ENCODE measurements around the gene EFNA1.
"Not testable (repeated sequence)": the region's sequence is repeated elsewhere in the genome, so short reads cannot be mapped to it uniquely, and the experiment has no call there.

The EFNA1 gene

GRCh38 chr1:155110381-155110780 lies 17.3 kb upstream of the EFNA1 start:
- no peaks in the 10 kb centered on the region for H3K27me3 ChIP-seq (ENCODE audit: control insufficient read depth in 5 of 5, insufficient read depth in 4 of 5, low read length in 5 of 5)
- peaks cover 5 to 9% (median 7%) of the 10 kb centered on the region in 5 donors for H3K4me1 ChIP-seq (ENCODE audit: control insufficient read depth in 5 of 5, insufficient read depth in 5 of 5, low read length in 5 of 5)
- H3K9ac ChIP-seq (ENCODE audit: low read length in 5 of 5), result no peak overlapping the region
- H3K27ac ChIP-seq (ENCODE audit: low read depth, low read length), result no peak overlapping the region
- H3K36me3 ChIP-seq (ENCODE audit: control insufficient read depth in 5 of 5, insufficient read depth in 5 of 5, low read length in 5 of 5), result no peaks in the 10 kb centered on the region
- H3K4me3 ChIP-seq (ENCODE audit: low read depth in 1 of 5, low read length in 5 of 5), result no peak overlapping the region
- no peaks in the 10 kb centered on the region for H3K9me3 ChIP-seq (ENCODE audit: control insufficient read depth in 5 of 5, low read length in 5 of 5)

DNA sequence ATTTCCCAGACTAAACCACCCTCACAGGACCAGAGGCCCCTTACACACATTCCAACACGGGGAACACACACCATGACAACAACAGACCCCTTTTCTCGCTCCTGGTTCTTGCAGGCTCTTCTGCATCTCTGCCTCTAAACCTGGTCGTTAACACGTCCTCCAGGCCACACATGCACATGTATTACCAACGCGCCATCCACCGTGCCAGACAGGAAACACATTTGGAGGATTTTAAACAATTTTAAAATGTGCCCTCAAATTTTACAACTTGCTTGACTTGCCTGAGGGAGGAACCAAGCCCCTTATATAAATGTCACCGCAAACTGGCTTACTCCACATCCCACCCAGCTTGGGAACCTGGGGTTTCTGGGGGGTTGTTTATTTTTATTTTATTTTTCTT lies 16.9 kb upstream of the EFNA1 start:
- Histone ChIP-seq H3K9me3 (ENCODE audit: control insufficient read depth in 5 of 5, low read length in 5 of 5) (no peaks in the 10 kb centered on the region), H3K4me1 (ENCODE audit: control insufficient read depth in 5 of 5, insufficient read depth in 5 of 5, low read length in 5 of 5) (peaks cover under 1 to 4% (median 3%) of the 10 kb centered on the region in 5 donors), H3K27ac (ENCODE audit: low read depth, low read length) (no peak overlapping the region), H3K4me3 (ENCODE audit: low read depth in 1 of 5, low read length in 5 of 5) (no peak overlapping the region), H3K36me3 (ENCODE audit: control insufficient read depth in 5 of 5, insufficient read depth in 5 of 5, low read length in 5 of 5) (no peaks in the 10 kb centered on the region), H3K27me3 (ENCODE audit: control insufficient read depth in 5 of 5, insufficient read depth in 4 of 5, low read length in 5 of 5) (no peaks in the 10 kb centered on the region), H3K9ac (ENCODE audit: low read length in 5 of 5) (no peak overlapping the region)

GRCh38 chr1:155113450-155113980 lies 14.2 kb upstream of the EFNA1 start:
- no peaks in the 10 kb centered on the region for H3K9me3 ChIP-seq (ENCODE audit: control insufficient read depth in 5 of 5, low read length in 5 of 5)
- H3K27me3 ChIP-seq (ENCODE audit: control insufficient read depth in 5 of 5, insufficient read depth in 4 of 5, low read length in 5 of 5), result peaks cover 0 to 7% (median 3%) of the 10 kb centered on the region in 5 donors
- H3K36me3 ChIP-seq (ENCODE audit: control insufficient read depth in 5 of 5, insufficient read depth in 5 of 5, low read length in 5 of 5), result no peaks in the 10 kb centered on the region
- no peak overlapping the region for H3K27ac ChIP-seq (ENCODE audit: low read depth, low read length)
- H3K9ac ChIP-seq (ENCODE audit: low read length in 5 of 5), result no peak overlapping the region
- no peak overlapping the region for H3K4me3 ChIP-seq (ENCODE audit: low read depth in 1 of 5, low read length in 5 of 5)
- H3K4me1 ChIP-seq (ENCODE audit: control insufficient read depth in 5 of 5, insufficient read depth in 5 of 5, low read length in 5 of 5), result no peaks in the 10 kb centered on the region

- no peaks in the 10 kb centered on the region for H3K9me3 ChIP-seq (ENCODE audit: control insufficient read depth in 5 of 5, low read length in 5 of 5)
- no peaks in the 10 kb centered on the region for H3K4me1 ChIP-seq (ENCODE audit: control insufficient read depth in 5 of 5, insufficient read depth in 5 of 5, low read length in 5 of 5)
- no peaks in the 10 kb centered on the region for H3K36me3 ChIP-seq (ENCODE audit: control insufficient read depth in 5 of 5, insufficient read depth in 5 of 5, low read length in 5 of 5)
- H3K9ac ChIP-seq (ENCODE audit: low read length in 5 of 5), result no peak overlapping the region
- no peak overlapping the region for H3K27ac ChIP-seq (ENCODE audit: low read depth, low read length)
- no peak overlapping the region for H3K4me3 ChIP-seq (ENCODE audit: low read depth in 1 of 5, low read length in 5 of 5)
- H3K27me3 ChIP-seq (ENCODE audit: control insufficient read depth in 5 of 5, insufficient read depth in 4 of 5, low read length in 5 of 5), result peaks cover 0 to 7% (median 3%) of the 10 kb centered on the region in 5 donors
Measured at GRCh38 chr1:155116113-155116764, 11.4 kb upstream of the EFNA1 start.

DNA sequence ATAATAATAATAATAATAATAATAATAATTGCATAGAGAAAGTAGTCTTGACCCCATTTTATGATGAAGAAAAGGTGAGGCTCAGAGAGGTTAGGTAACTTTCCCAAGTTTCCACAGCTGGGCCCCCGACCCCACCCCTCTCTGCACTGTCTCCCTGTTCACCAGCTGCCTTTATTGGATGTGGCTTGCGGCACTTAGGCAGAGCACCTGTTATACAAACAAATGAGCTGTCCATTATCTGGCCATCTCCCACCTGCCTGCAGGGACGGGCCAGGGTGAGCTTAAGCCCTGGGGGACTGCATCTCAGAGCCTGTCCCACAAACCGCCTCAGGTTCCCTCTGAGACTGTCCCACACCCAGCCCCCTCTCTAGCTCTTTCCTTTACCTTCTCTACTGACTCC lies 10.1 kb upstream of the EFNA1 start:
- H3K9me3 ChIP-seq (ENCODE audit: control insufficient read depth in 5 of 5, low read length in 5 of 5), result no peaks in the 10 kb centered on the region
- peaks cover 0 to 7% (median 3%) of the 10 kb centered on the region in 5 donors for H3K27me3 ChIP-seq (ENCODE audit: control insufficient read depth in 5 of 5, insufficient read depth in 4 of 5, low read length in 5 of 5)
- H3K4me3 ChIP-seq (ENCODE audit: low read depth in 1 of 5, low read length in 5 of 5), result no peak overlapping the region
- H3K36me3 ChIP-seq (ENCODE audit: control insufficient read depth in 5 of 5, insufficient read depth in 5 of 5, low read length in 5 of 5), result no peaks in the 10 kb centered on the region
- H3K9ac ChIP-seq (ENCODE audit: low read length in 5 of 5), result no peak overlapping the region
- no peaks in the 10 kb centered on the region for H3K4me1 ChIP-seq (ENCODE audit: control insufficient read depth in 5 of 5, insufficient read depth in 5 of 5, low read length in 5 of 5)
- H3K27ac ChIP-seq (ENCODE audit: low read depth, low read length), result no peak overlapping the region

DNA sequence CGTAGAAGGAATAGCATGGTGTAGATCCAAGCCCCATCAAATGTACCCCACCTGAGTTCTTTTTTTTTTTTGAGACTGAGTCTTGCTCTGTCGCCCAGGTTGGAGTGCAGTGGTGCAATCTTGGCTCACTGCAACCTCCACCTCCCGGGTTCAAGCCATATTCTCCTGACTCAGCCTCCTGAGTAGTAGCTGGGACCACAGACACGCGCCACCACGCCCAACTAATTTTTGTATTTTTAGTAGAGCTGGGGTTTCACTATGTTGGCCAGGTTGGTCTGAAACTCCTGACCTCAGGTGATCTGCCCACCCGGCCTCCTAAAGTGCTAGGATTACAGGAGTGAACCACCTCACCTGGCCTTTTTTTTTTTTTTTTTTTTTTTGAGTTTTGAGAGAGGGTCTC lies 9.6 kb upstream of the EFNA1 start:
- H3K27me3 ChIP-seq (ENCODE audit: control insufficient read depth in 5 of 5, insufficient read depth in 4 of 5, low read length in 5 of 5); H3K4me3 ChIP-seq (ENCODE audit: low read depth in 1 of 5, low read length in 5 of 5): not testable (repeated sequence)

DNA sequence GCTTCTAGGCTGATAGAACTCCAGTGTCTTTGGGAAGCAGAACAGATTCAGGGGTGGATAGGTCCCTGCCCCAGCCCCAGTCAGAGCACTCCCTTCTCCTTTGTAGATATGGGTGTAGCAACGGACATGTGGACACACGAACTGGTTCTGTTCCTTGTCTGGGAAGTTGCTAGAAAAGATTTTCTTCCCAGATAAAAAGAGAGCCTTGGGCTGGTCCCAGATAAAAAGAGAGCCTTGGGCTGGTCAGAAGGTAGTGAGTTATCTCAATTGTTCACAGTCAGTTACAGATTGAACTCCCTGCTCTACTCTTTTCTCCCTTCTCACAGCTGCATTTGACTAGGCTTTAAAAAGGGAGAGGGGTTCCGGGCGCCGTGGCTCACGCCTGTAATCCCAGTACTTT lies 7.4 kb upstream of the EFNA1 start:
- H3K4me3 ChIP-seq (ENCODE audit: low read depth in 1 of 5, low read length in 5 of 5), result no peak overlapping the region
- H3K4me1 ChIP-seq (ENCODE audit: control insufficient read depth in 5 of 5, insufficient read depth in 5 of 5, low read length in 5 of 5), result peaks cover 0 to 14% (median 0%) of the 10 kb centered on the region in 5 donors
- no peak overlapping the region for H3K27ac ChIP-seq (ENCODE audit: low read depth, low read length)
- no peak overlapping the region for H3K9ac ChIP-seq (ENCODE audit: low read length in 5 of 5)
- no peaks in the 10 kb centered on the region for H3K9me3 ChIP-seq (ENCODE audit: control insufficient read depth in 5 of 5, low read length in 5 of 5)
- no peaks in the 10 kb centered on the region for H3K36me3 ChIP-seq (ENCODE audit: control insufficient read depth in 5 of 5, insufficient read depth in 5 of 5, low read length in 5 of 5)
- peaks cover 0 to 7% (median 3%) of the 10 kb centered on the region in 5 donors for H3K27me3 ChIP-seq (ENCODE audit: control insufficient read depth in 5 of 5, insufficient read depth in 4 of 5, low read length in 5 of 5)

More for the DNA sequence above, 9.6 kb upstream of the EFNA1 start:
- not testable (repeated sequence) for H3K36me3 ChIP-seq (ENCODE audit: control insufficient read depth in 5 of 5, insufficient read depth in 5 of 5, low read length in 5 of 5); H3K9ac ChIP-seq (ENCODE audit: low read length in 5 of 5); H3K4me1 ChIP-seq (ENCODE audit: control insufficient read depth in 5 of 5, insufficient read depth in 5 of 5, low read length in 5 of 5); H3K9me3 ChIP-seq (ENCODE audit: control insufficient read depth in 5 of 5, low read length in 5 of 5); H3K27ac ChIP-seq (ENCODE audit: low read depth, low read length)

GRCh38 chr1:155121249-155121648 lies 6.4 kb upstream of the EFNA1 start:
- H3K27ac ChIP-seq (ENCODE audit: low read depth, low read length), result no peak overlapping the region
- peaks cover 0 to 24% (median 7%) of the 10 kb centered on the region in 5 donors for H3K4me1 ChIP-seq (ENCODE audit: control insufficient read depth in 5 of 5, insufficient read depth in 5 of 5, low read length in 5 of 5)
- H3K36me3 ChIP-seq (ENCODE audit: control insufficient read depth in 5 of 5, insufficient read depth in 5 of 5, low read length in 5 of 5), result no peaks in the 10 kb centered on the region
- no peak overlapping the region for H3K4me3 ChIP-seq (ENCODE audit: low read depth in 1 of 5, low read length in 5 of 5)
- H3K27me3 ChIP-seq (ENCODE audit: control insufficient read depth in 5 of 5, insufficient read depth in 4 of 5, low read length in 5 of 5), result peaks cover 0 to 7% (median 3%) of the 10 kb centered on the region in 5 donors
- no peak overlapping the region for H3K9ac ChIP-seq (ENCODE audit: low read length in 5 of 5)
- no peaks in the 10 kb centered on the region for H3K9me3 ChIP-seq (ENCODE audit: control insufficient read depth in 5 of 5, low read length in 5 of 5)

DNA sequence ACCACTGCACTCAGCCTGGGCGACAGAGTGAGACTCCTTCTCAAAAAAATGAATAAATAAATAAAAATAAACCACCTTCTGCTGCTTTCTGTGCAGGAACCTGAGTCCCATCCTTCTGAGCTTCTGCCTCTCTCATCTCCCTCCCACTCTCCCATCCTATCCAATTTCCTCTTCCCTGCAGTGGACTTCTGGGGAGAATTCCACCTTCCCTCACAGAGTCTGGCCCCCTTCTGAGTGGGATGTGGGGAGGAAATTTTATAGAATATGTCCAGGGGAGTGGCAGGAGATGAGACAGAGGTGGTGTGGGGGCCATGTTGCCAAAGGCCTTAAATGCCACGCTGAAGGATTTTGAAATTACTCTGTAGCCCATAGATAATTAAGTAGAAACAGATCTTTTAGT lies 5.4 kb upstream of the EFNA1 start:
- Histone ChIP-seq H3K4me3 (ENCODE audit: low read depth in 1 of 5, low read length in 5 of 5) (no peak overlapping the region), H3K9ac (ENCODE audit: low read length in 5 of 5) (no peak overlapping the region), H3K4me1 (ENCODE audit: control insufficient read depth in 5 of 5, insufficient read depth in 5 of 5, low read length in 5 of 5) (peaks cover 2 to 35% (median 17%) of the 10 kb centered on the region in 5 donors), H3K27me3 (ENCODE audit: control insufficient read depth in 5 of 5, insufficient read depth in 4 of 5, low read length in 5 of 5) (no peaks in the 10 kb centered on the region), H3K36me3 (ENCODE audit: control insufficient read depth in 5 of 5, insufficient read depth in 5 of 5, low read length in 5 of 5) (no peaks in the 10 kb centered on the region), H3K27ac (ENCODE audit: low read depth, low read length) (no peak overlapping the region), H3K9me3 (ENCODE audit: control insufficient read depth in 5 of 5, low read length in 5 of 5) (no peaks in the 10 kb centered on the region)

DNA sequence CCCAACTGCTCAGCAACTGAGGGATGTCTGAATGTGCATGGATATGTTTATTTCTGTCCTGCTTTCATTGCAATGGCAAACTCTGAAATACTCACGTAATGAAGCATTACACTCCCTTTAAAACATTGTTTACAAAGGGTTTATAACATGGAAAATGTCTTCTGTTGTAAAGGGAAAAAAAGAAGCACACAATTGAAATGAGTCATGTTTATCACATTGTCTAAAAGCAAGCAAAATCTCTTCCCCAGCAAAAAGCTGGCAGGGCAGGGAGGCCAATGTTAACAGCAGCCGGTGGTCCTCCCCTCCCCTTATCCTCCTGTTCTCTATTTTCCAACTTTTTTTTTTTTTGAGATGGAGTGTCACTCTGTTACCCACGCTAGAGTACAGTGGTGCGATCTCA lies 3.9 kb upstream of the EFNA1 start:
- Histone ChIP-seq H3K4me3 (ENCODE audit: low read depth in 1 of 5, low read length in 5 of 5) (no peak overlapping the region), H3K9ac (ENCODE audit: low read length in 5 of 5) (no peak overlapping the region), H3K36me3 (ENCODE audit: control insufficient read depth in 5 of 5, insufficient read depth in 5 of 5, low read length in 5 of 5) (no peaks in the 10 kb centered on the region), H3K27ac (ENCODE audit: low read depth, low read length) (no peak overlapping the region), H3K27me3 (ENCODE audit: control insufficient read depth in 5 of 5, insufficient read depth in 4 of 5, low read length in 5 of 5) (peaks cover 0 to 3% (median 2%) of the 10 kb centered on the region in 5 donors), H3K9me3 (ENCODE audit: control insufficient read depth in 5 of 5, low read length in 5 of 5) (no peaks in the 10 kb centered on the region), H3K4me1 (ENCODE audit: control insufficient read depth in 5 of 5, insufficient read depth in 5 of 5, low read length in 5 of 5) (peaks cover 2 to 47% (median 30%) of the 10 kb centered on the region in 5 donors)
